Panc1 (cell line): ENCODE data around the gene CLTB.

Experiments
- CTCF ChIP-seq: fragments of 450-650 bp; IDR thresholded peaks from 2 replicates; pipeline ENCODE4 v1.5.1; 2017; ENCODE audit warnings: mild to moderate bottlenecking
- POLR2AphosphoS5 ChIP-seq: IDR thresholded peaks from 2 replicates; pipeline ENCODE4 v1.6.1; 2012; ENCODE audit warnings: mild to moderate bottlenecking, low read depth, low read length, moderate library complexity
- TCF7L2 ChIP-seq: IDR thresholded peaks from 2 replicates; pipeline ENCODE4 v1.6.1; 2011; ENCODE audit warnings: mild to moderate bottlenecking, low read depth, low read length, inconsistent platforms
- TF ChIP-seq, protein P1 (sequence below), 2 experiments: IDR thresholded peaks; 2 replicates each; pipeline ENCODE4 v1.6.1; 2011 to 2012; ENCODE audit warnings: low read depth in 2 of 2, control low read depth in 1 of 2, low read length in 1 of 2, mild to moderate bottlenecking in 1 of 2, moderate library complexity in 1 of 2; ENCODE audit not compliant: insufficient read depth in 1 of 2

GRCh38 chr5:176381423-176381822, 34.9 kb downstream of the CLTB start:
- TF ChIP-seq CTCF (no peak), TCF7L2 (no peak), POLR2AphosphoS5 (no peak)
- TF ChIP-seq, protein P1, sequence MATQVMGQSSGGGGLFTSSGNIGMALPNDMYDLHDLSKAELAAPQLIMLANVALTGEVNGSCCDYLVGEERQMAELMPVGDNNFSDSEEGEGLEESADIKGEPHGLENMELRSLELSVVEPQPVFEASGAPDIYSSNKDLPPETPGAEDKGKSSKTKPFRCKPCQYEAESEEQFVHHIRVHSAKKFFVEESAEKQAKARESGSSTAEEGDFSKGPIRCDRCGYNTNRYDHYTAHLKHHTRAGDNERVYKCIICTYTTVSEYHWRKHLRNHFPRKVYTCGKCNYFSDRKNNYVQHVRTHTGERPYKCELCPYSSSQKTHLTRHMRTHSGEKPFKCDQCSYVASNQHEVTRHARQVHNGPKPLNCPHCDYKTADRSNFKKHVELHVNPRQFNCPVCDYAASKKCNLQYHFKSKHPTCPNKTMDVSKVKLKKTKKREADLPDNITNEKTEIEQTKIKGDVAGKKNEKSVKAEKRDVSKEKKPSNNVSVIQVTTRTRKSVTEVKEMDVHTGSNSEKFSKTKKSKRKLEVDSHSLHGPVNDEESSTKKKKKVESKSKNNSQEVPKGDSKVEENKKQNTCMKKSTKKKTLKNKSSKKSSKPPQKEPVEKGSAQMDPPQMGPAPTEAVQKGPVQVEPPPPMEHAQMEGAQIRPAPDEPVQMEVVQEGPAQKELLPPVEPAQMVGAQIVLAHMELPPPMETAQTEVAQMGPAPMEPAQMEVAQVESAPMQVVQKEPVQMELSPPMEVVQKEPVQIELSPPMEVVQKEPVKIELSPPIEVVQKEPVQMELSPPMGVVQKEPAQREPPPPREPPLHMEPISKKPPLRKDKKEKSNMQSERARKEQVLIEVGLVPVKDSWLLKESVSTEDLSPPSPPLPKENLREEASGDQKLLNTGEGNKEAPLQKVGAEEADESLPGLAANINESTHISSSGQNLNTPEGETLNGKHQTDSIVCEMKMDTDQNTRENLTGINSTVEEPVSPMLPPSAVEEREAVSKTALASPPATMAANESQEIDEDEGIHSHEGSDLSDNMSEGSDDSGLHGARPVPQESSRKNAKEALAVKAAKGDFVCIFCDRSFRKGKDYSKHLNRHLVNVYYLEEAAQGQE (IDR thresholded peaks at IDR 0.05; ENCODE audit: insufficient read depth in 1 of 2, low read depth in 2 of 2, low read length in 1 of 2) = no peak
